ENCODE results near the gene FEZF1.
"Not testable (repeated sequence)": the region's sequence is repeated elsewhere in the genome, so short reads cannot be mapped to it uniquely, and the experiment has no call there.

Gene FEZF1

GRCh38 chr7:122306320-122307227, 2.0 kb upstream of the FEZF1 start:
- DNase-seq = no peak

- DNase-seq = no peak
Measured at GRCh38 chr7:122305475-122306319, 1.1 kb upstream of the FEZF1 start.

- DNase-seq = no peak
Measured at GRCh38 chr7:122304996-122305421, 459 bp upstream of the FEZF1 start.

- DNase-seq = no peak
Measured at GRCh38 chr7:122303531-122304318, 825 bp downstream of the FEZF1 start.

GRCh38 chr7:122302761-122303530, 1.6 kb downstream of the FEZF1 start:
- no peak for DNase-seq

- no peak for DNase-seq
Measured at GRCh38 chr7:122301858-122302760, 2.4 kb downstream of the FEZF1 start.

- DNase-seq = no peak
Measured at GRCh38 chr7:122300956-122301833, 3.4 kb downstream of the FEZF1 start.

- DNase-seq = no peak
Measured at GRCh38 chr7:122300211-122300932, 4.2 kb downstream of the FEZF1 start.

GRCh38 chr7:122299624-122300210, 4.8 kb downstream of the FEZF1 start:
- DNase-seq = no peak

- no peak for DNase-seq
Measured at GRCh38 chr7:122298618-122299017, 5.9 kb downstream of the FEZF1 start.

- no peak for DNase-seq
Measured at GRCh38 chr7:122298131-122298530, 6.4 kb downstream of the FEZF1 start.

GRCh38 chr7:122291189-122291588, 13.4 kb downstream of the FEZF1 start:
- DNase-seq = no peak

GRCh38 chr7:122290476-122290875, 14.1 kb downstream of the FEZF1 start:
- no peak for DNase-seq

- no peak for DNase-seq
Measured at GRCh38 chr7:122289426-122289825, 15.1 kb downstream of the FEZF1 start.

GRCh38 chr7:122284608-122285007, 19.9 kb downstream of the FEZF1 start:
- DNase-seq = not testable (repeated sequence)

- DNase-seq = no peak
Measured at GRCh38 chr7:122273117-122273516, 31.4 kb downstream of the FEZF1 start.

GRCh38 chr7:122269241-122269640, 35.3 kb downstream of the FEZF1 start:
- DNase-seq = no peak

GRCh38 chr7:122268101-122268500, 36.4 kb downstream of the FEZF1 start:
- no peak for DNase-seq

GRCh38 chr7:122262246-122262645, 42.3 kb downstream of the FEZF1 start:
- DNase-seq = no peak
